NCI-H146 treated with DMSO at 0.1 percent for 48 hours (cell line): ENCODE data around the gene KBTBD3.
"Not testable (repeated sequence)": the region's sequence is repeated elsewhere in the genome, so short reads cannot be mapped to it uniquely, and the experiment has no call there.

ENCODE experiments used
- DNase-seq: peaks from one replicate; lab custom pipeline; 2025; ENCODE audit not compliant: unreplicated experiment; lab: John Stamatoyannopoulos, UW

KBTBD3 gene

DNA sequence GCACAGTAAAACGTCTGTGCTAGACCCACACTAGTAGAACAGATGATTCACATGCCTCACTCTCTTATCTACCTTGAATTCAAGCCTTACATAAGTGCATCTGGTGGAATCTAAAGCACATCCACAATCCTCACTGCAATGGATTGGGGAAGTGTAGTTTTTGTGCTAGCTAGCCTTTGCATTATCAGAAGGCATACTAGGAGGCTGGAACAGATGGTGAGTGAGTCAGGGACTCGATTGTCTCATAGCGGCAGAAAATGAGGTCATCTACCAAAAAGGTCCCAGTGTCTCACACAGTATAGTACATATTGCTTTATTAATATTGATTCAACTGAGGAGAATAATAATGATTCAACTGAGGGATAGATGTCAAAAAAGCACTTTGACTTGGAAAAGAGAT, 64.4 kb downstream of the KBTBD3 start:
- no peak for DNase-seq

DNA sequence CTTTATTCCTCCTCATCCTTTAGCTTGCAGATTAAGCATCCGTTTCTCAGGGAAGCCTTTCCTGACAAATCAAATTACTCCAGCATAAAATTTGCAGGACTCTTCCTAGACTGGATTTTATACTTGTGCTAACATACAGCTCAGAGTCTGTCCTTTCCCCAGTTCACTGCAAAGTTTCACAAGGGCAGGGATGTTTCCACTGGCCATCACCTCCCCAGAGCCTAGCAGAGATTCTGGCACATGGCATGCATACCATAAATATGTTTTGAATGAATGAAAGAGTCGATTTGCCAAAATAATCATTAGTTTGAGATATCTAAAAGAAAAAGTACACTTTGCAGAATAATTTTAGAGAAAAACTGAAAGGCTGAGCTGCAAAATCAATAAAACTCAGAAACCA, 65.7 kb downstream of the KBTBD3 start:
- DNase-seq = no peak

DNA sequence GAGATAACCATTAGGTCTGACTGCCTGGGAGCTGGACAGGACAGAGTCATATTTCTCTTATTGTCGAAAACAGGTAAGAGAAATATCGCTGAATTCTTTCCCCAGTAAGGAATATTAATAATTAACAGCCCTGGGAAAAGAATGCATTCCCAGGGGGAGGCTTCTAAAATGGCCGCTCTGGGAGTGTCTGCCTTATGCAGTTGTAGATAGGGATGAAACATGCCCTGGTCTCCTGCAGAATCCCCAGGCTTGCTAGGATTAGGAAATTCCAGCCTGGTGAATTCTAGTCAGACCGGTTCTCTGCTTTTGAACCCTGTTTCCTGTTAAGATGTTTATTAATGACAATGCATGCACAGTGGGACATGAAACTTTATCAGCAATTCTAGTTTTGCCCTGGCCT, 74.1 kb downstream of the KBTBD3 start:
- not testable (repeated sequence) for DNase-seq

GRCh38 chr11:106001304-106002012, 75.7 kb downstream of the KBTBD3 start:
- DNase-seq = no peak
